ENCODE data around the gene FAM219A. TPM values are rescaled to one million over a fixed set of nuclear protein-coding genes. Genes with fewer than 3 reads are reported as not detected.

The FAM219A gene
- total RNA-seq, 1 experiment from 2014 or later, result 17.1 TPM

DNA sequence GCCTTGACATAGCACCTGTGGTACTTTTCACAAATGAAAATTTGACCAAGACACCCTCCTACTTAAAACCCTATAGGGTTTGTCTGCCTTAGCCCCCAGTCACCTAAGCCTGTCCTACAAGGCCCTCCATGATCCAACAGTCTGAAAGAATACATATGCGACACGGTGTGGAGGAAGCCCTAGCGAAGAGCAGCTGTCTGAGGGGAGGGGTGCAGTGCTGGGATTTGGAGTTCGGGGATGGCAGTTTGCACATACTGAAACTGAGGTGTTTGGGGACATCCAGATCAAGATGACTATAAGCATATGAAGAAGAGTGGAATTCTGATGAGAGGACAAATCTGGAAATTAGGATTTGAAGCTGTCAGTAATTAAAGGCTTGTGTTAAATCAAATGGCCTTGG lies 74.5 kb downstream of the FAM219A start:
- no peak for ATAC-seq
- TF ChIP-seq CTCF (conservative IDR thresholded peaks at IDR 0.05; ENCODE audit: low read depth, low read length), result no peak
- TF ChIP-seq EZH2phosphoT487 (IDR thresholded peaks at IDR 0.05; ENCODE audit: borderline replicate concordance, low read length), result no peak
- no peak for TF ChIP-seq EZH2 (IDR thresholded peaks at IDR 0.05; ENCODE audit: low read length, unreplicated experiment)
- CTCF ChIA-PET, result interaction anchor here (0.6 kb wide), 1 partner anchor 41 kb away, joined by 3 read pairs; no protein-coding TSS in a partner anchor
- Histone ChIP-seq H3K27me3 (ENCODE audit: low read length) (no peaks in the 10 kb centered on the region), H3K9ac (ENCODE audit: low read length) (no peak overlapping the region), H3K4me1 (ENCODE audit: insufficient read depth, low read length) (no peaks in the 10 kb centered on the region), H3F3A (ENCODE audit: low read length, unreplicated experiment) (no peaks in the 10 kb centered on the region), H3K4me2 (ENCODE audit: low read length) (no peak overlapping the region), H3K9me2 (replicated peaks; ENCODE audit: low read length) (no peaks in the 10 kb centered on the region), H3K4me3 (ENCODE audit: low read length) (no peak overlapping the region), H3K79me2 (ENCODE audit: low read length) (no peaks in the 10 kb centered on the region), H4K20me1 (ENCODE audit: low read length) (no peaks in the 10 kb centered on the region), H3K9me3 (ENCODE audit: low read length) (no peaks in the 10 kb centered on the region), H3K27ac (ENCODE audit: low read length) (no peak overlapping the region), H2AFZ (ENCODE audit: low read length) (no peak overlapping the region), H3K36me3 (ENCODE audit: low read depth, low read length) (no peaks in the 10 kb centered on the region)
- POLR2A ChIA-PET (ENCODE audit: unreplicated experiment), result no interaction called here
- intact Hi-C loops (cut with micrococcal nuclease), result no loop called here
- no peak for DNase-seq
- BruUV-seq (replicated peaks), result no TSS peak

- H3K27me3 ChIP-seq (ENCODE audit: low read length), result no peaks in the 10 kb centered on the region
- no peaks in the 10 kb centered on the region for H3F3A ChIP-seq (ENCODE audit: low read length, unreplicated experiment)
- no peak overlapping the region for H3K9ac ChIP-seq (ENCODE audit: low read length)
- no peak overlapping the region for H3K4me2 ChIP-seq (ENCODE audit: low read length)
- no TSS peak for BruUV-seq (replicated peaks)
- no peak for ATAC-seq
- H3K4me1 ChIP-seq (ENCODE audit: insufficient read depth, low read length), result no peaks in the 10 kb centered on the region
- no peaks in the 10 kb centered on the region for H3K79me2 ChIP-seq (ENCODE audit: low read length)
- TF ChIP-seq EZH2 (IDR thresholded peaks at IDR 0.05; ENCODE audit: low read length, unreplicated experiment) (no peak), CTCF (conservative IDR thresholded peaks at IDR 0.05; ENCODE audit: low read depth, low read length) (no peak), EZH2phosphoT487 (IDR thresholded peaks at IDR 0.05; ENCODE audit: borderline replicate concordance, low read length) (no peak)
- no peak overlapping the region for H3K27ac ChIP-seq (ENCODE audit: low read length)
- no peak overlapping the region for H2AFZ ChIP-seq (ENCODE audit: low read length)
- H3K9me2 ChIP-seq (replicated peaks; ENCODE audit: low read length), result no peaks in the 10 kb centered on the region
- ChIA-PET CTCF (no interaction called here), POLR2A (ENCODE audit: unreplicated experiment) (no interaction called here)
- H4K20me1 ChIP-seq (ENCODE audit: low read length), result no peaks in the 10 kb centered on the region
- no peak overlapping the region for H3K4me3 ChIP-seq (ENCODE audit: low read length)
- DNase-seq, result no peak
- intact Hi-C loops (cut with micrococcal nuclease), result no loop called here
- H3K36me3 ChIP-seq (ENCODE audit: low read depth, low read length), result no peaks in the 10 kb centered on the region
- H3K9me3 ChIP-seq (ENCODE audit: low read length), result no peaks in the 10 kb centered on the region
These were observed 75.5 kb downstream of the FAM219A start for GRCh38 chr9:34382879-34383278.

GRCh38 chr9:34382054-34382453 lies 76.3 kb downstream of the FAM219A start:
- ChIA-PET POLR2A (ENCODE audit: unreplicated experiment) (no interaction called here), CTCF (no interaction called here)
- no peaks in the 10 kb centered on the region for H3K9me2 ChIP-seq (replicated peaks; ENCODE audit: low read length)
- H3K4me3 ChIP-seq (ENCODE audit: low read length), result no peak overlapping the region
- no peaks in the 10 kb centered on the region for H4K20me1 ChIP-seq (ENCODE audit: low read length)
- no peak overlapping the region for H2AFZ ChIP-seq (ENCODE audit: low read length)
- intact Hi-C loops (cut with micrococcal nuclease), result no loop called here
- no peaks in the 10 kb centered on the region for H3F3A ChIP-seq (ENCODE audit: low read length, unreplicated experiment)
- H3K27ac ChIP-seq (ENCODE audit: low read length), result no peak overlapping the region
- DNase-seq, result no peak
- no peaks in the 10 kb centered on the region for H3K9me3 ChIP-seq (ENCODE audit: low read length)
- BruUV-seq (replicated peaks), result no TSS peak
- ATAC-seq, result no peak
- TF ChIP-seq EZH2phosphoT487 (IDR thresholded peaks at IDR 0.05; ENCODE audit: borderline replicate concordance, low read length) (no peak), EZH2 (IDR thresholded peaks at IDR 0.05; ENCODE audit: low read length, unreplicated experiment) (no peak), CTCF (conservative IDR thresholded peaks at IDR 0.05; ENCODE audit: low read depth, low read length) (no peak)
- no peaks in the 10 kb centered on the region for H3K36me3 ChIP-seq (ENCODE audit: low read depth, low read length)
- H3K4me1 ChIP-seq (ENCODE audit: insufficient read depth, low read length), result no peaks in the 10 kb centered on the region
- H3K4me2 ChIP-seq (ENCODE audit: low read length), result no peak overlapping the region
- no peak overlapping the region for H3K9ac ChIP-seq (ENCODE audit: low read length)
- H3K27me3 ChIP-seq (ENCODE audit: low read length), result no peaks in the 10 kb centered on the region
- no peaks in the 10 kb centered on the region for H3K79me2 ChIP-seq (ENCODE audit: low read length)
